Measurements from ENCODE around the gene ZNF556.

DNA sequence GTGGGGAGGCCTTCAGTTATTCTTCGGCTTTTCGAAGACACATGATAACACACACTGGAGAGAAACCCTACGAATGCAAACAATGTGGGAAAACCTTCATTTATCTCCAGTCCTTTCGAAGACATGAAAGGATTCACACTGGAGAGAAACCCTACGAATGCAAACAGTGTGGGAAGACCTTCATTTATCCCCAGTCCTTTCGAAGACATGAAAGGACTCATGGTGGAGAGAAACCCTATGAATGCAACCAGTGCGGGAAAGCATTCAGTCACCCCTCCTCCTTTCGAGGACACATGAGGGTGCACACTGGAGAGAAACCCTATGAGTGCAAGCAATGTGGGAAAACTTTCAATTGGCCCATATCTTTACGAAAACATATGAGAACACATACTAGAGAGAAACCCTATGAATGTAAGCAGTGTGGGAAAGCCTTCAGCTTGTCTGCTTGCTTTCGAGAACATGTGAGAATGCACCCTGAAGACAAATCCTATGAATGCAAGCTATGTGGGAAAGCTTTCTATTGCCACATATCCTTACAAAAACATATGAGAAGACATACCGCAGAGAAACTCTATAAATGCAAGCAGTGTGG lies 14.0 kb upstream of the ZNF556 start:
- TF ChIP-seq MYC (IDR thresholded peaks at IDR 0.05; ENCODE audit: low read depth, low read length) (no peak), POLR2A (IDR thresholded peaks at IDR 0.05; ENCODE audit: extremely low read depth, insufficient read length) (no peak)
- TF ChIP-seq, protein P1, sequence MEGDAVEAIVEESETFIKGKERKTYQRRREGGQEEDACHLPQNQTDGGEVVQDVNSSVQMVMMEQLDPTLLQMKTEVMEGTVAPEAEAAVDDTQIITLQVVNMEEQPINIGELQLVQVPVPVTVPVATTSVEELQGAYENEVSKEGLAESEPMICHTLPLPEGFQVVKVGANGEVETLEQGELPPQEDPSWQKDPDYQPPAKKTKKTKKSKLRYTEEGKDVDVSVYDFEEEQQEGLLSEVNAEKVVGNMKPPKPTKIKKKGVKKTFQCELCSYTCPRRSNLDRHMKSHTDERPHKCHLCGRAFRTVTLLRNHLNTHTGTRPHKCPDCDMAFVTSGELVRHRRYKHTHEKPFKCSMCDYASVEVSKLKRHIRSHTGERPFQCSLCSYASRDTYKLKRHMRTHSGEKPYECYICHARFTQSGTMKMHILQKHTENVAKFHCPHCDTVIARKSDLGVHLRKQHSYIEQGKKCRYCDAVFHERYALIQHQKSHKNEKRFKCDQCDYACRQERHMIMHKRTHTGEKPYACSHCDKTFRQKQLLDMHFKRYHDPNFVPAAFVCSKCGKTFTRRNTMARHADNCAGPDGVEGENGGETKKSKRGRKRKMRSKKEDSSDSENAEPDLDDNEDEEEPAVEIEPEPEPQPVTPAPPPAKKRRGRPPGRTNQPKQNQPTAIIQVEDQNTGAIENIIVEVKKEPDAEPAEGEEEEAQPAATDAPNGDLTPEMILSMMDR (IDR thresholded peaks at IDR 0.05; ENCODE audit: low read depth, low read length) = no peak
- TF ChIP-seq, protein P2, sequence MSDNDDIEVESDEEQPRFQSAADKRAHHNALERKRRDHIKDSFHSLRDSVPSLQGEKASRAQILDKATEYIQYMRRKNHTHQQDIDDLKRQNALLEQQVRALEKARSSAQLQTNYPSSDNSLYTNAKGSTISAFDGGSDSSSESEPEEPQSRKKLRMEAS (IDR thresholded peaks at IDR 0.05; ENCODE audit: low read depth, low read length) = no peak

All from NB4 (cell line).